ENCODE results near the gene DGAT2. TPM values are rescaled to one million over a fixed set of nuclear protein-coding genes. Genes with fewer than 3 reads are reported as not detected.

DGAT2 gene
- total RNA-seq, 1 experiment from 2014 or later, result 6.4 TPM

GRCh38 chr11:75759832-75760231, 8.7 kb upstream of the DGAT2 start:
- BruUV-seq (replicated peaks), result no TSS peak
- Mint-ChIP-seq H3K9me3 (ENCODE audit: unreplicated experiment) (no peaks in the 10 kb centered on the region), H3K36me3 (ENCODE audit: insufficient read depth, unreplicated experiment) (no peaks in the 10 kb centered on the region), H3K4me3 (ENCODE audit: unreplicated experiment) (no peak overlapping the region), H3K27ac (ENCODE audit: low read depth, unreplicated experiment) (no peak overlapping the region), H3K27me3 (ENCODE audit: insufficient read depth, unreplicated experiment) (no peaks in the 10 kb centered on the region), H3K4me1 (ENCODE audit: insufficient read depth, unreplicated experiment) (peaks cover 25% of the 10 kb centered on the region)
- ChIA-PET POLR2A (no interaction called here), CTCF (no interaction called here)
- TF ChIP-seq CTCF (IDR thresholded peaks at IDR 0.05; ENCODE audit: unreplicated experiment), result no peak
- intact Hi-C loops (cut with micrococcal nuclease), result no loop called here
- no peak for DNase-seq (ENCODE audit: unreplicated experiment)

- no peak for DNase-seq (ENCODE audit: unreplicated experiment)
- ChIA-PET POLR2A (interaction anchor here (1.1 kb wide), 1 partner anchor 10 kb away, joined by 3 read pairs; no protein-coding TSS in a partner anchor), CTCF (no interaction called here)
- no peak overlapping the region for H3K4me3 Mint-ChIP-seq (ENCODE audit: unreplicated experiment)
- intact Hi-C loops (cut with micrococcal nuclease), result no loop called here
- H3K27me3 Mint-ChIP-seq (ENCODE audit: insufficient read depth, unreplicated experiment), result no peaks in the 10 kb centered on the region
- H3K36me3 Mint-ChIP-seq (ENCODE audit: insufficient read depth, unreplicated experiment), result no peaks in the 10 kb centered on the region
- no TSS peak for BruUV-seq (replicated peaks)
- H3K9me3 Mint-ChIP-seq (ENCODE audit: unreplicated experiment), result no peaks in the 10 kb centered on the region
- peaks cover 25% of the 10 kb centered on the region for H3K4me1 Mint-ChIP-seq (ENCODE audit: insufficient read depth, unreplicated experiment)
- TF ChIP-seq CTCF (IDR thresholded peaks at IDR 0.05; ENCODE audit: unreplicated experiment), result no peak
- H3K27ac Mint-ChIP-seq (ENCODE audit: low read depth, unreplicated experiment), result no peak overlapping the region
Observed at GRCh38 chr11:75760243-75760642, 8.3 kb upstream of the DGAT2 start.

- no peaks in the 10 kb centered on the region for H3K27me3 Mint-ChIP-seq (ENCODE audit: insufficient read depth, unreplicated experiment)
- DNase-seq (ENCODE audit: unreplicated experiment), result peak; percentile 56
- no peaks in the 10 kb centered on the region for H3K9me3 Mint-ChIP-seq (ENCODE audit: unreplicated experiment)
- intact Hi-C loops (cut with micrococcal nuclease), result no loop called here
- no peak overlapping the region for H3K27ac Mint-ChIP-seq (ENCODE audit: low read depth, unreplicated experiment)
- no peaks in the 10 kb centered on the region for H3K36me3 Mint-ChIP-seq (ENCODE audit: insufficient read depth, unreplicated experiment)
- CTCF ChIA-PET, result no interaction called here
- no TSS peak for BruUV-seq (replicated peaks)
- peaks cover 25% of the 10 kb centered on the region for H3K4me1 Mint-ChIP-seq (ENCODE audit: insufficient read depth, unreplicated experiment)
- no peak for TF ChIP-seq CTCF (IDR thresholded peaks at IDR 0.05; ENCODE audit: unreplicated experiment)
- no peak overlapping the region for H3K4me3 Mint-ChIP-seq (ENCODE audit: unreplicated experiment)
- POLR2A ChIA-PET, result interaction anchor here (1.1 kb wide), 1 partner anchor 9 kb away, joined by 3 read pairs; no protein-coding TSS in a partner anchor
Observed at GRCh38 chr11:75760710-75761493, 7.7 kb upstream of the DGAT2 start.

- Mint-ChIP-seq H3K9me3 (ENCODE audit: unreplicated experiment) (no peaks in the 10 kb centered on the region), H3K27me3 (ENCODE audit: insufficient read depth, unreplicated experiment) (no peaks in the 10 kb centered on the region), H3K4me3 (ENCODE audit: unreplicated experiment) (no peak overlapping the region), H3K4me1 (ENCODE audit: insufficient read depth, unreplicated experiment) (peaks cover 25% of the 10 kb centered on the region), H3K27ac (ENCODE audit: low read depth, unreplicated experiment) (no peak overlapping the region), H3K36me3 (ENCODE audit: insufficient read depth, unreplicated experiment) (no peaks in the 10 kb centered on the region)
- intact Hi-C loops (cut with micrococcal nuclease), result no loop called here
- CTCF ChIA-PET, result interaction anchor here (1.5 to 1.7 kb wide), 3 partner anchors 41 to 56 kb away, joined by 3 to 4 read pairs (median 4); no protein-coding TSS in a partner anchor
- DNase-seq (ENCODE audit: unreplicated experiment), result no peak
- no TSS peak for BruUV-seq (replicated peaks)
- POLR2A ChIA-PET, result interaction anchor here (1.1 to 1.3 kb wide), 2 partner anchors 51 to 199 kb away, joined by 4 to 5 read pairs; no protein-coding TSS in a partner anchor
- TF ChIP-seq CTCF (IDR thresholded peaks at IDR 0.05; ENCODE audit: unreplicated experiment), result no peak
Observed at GRCh38 chr11:75762158-75762557, 6.4 kb upstream of the DGAT2 start.

Data from MCF 10A (cell line).